ENCODE data around the gene PBRM1. TPM values are rescaled to one million over a fixed set of nuclear protein-coding genes. Genes with fewer than 3 reads are reported as not detected.
A peak's percentile ranks its signal among the peaks of the same experiment; 100 is the strongest.

The PBRM1 gene
- total and polyA plus RNA-seq, 2 experiments from 2014 or later, result 50.9 to 77.4 TPM

DNA sequence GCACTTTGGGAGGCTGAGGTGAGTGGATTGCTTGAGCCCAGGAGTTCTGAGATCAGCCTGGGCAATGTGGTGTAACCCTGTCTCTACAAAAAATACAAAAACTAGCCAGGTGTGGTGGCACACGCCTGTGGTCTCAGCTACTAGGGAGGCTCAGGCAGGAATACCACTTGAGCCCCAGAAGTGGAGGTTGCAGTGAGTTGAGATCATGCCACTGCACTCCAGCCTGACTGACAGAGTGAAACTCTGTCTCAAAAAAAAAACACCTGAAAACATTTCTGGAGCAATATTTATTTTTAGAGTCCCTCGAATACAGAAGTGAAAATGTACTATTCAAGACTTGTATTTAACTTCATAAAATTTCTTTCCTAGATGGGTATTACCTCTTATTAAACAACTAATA, 24.8 kb upstream of the PBRM1 start:
- Histone ChIP-seq H3K27ac (no peak overlapping the region), H3K79me2 (peaks cover 26% of the 10 kb centered on the region), H3K4me3 (no peak overlapping the region), H3K4me2 (no peak overlapping the region), H3K4me1 (ENCODE audit: insufficient read depth) (peaks cover 10% of the 10 kb centered on the region), H3K9me2 (replicated peaks; ENCODE audit: insufficient read depth) (no peaks in the 10 kb centered on the region), H3K36me3 (replicated peaks; ENCODE audit: insufficient read depth, low read depth) (no peaks in the 10 kb centered on the region), H4K20me1 (ENCODE audit: insufficient read depth, poor library complexity, severe bottlenecking) (no peaks in the 10 kb centered on the region), H2AFZ (no peak overlapping the region), H3K27me3 (no peaks in the 10 kb centered on the region), H3K9me3 (ENCODE audit: low read depth) (no peaks in the 10 kb centered on the region)
- no peak for DNase-seq (ENCODE audit: low spot score)
- TF ChIP-seq, protein P1, sequence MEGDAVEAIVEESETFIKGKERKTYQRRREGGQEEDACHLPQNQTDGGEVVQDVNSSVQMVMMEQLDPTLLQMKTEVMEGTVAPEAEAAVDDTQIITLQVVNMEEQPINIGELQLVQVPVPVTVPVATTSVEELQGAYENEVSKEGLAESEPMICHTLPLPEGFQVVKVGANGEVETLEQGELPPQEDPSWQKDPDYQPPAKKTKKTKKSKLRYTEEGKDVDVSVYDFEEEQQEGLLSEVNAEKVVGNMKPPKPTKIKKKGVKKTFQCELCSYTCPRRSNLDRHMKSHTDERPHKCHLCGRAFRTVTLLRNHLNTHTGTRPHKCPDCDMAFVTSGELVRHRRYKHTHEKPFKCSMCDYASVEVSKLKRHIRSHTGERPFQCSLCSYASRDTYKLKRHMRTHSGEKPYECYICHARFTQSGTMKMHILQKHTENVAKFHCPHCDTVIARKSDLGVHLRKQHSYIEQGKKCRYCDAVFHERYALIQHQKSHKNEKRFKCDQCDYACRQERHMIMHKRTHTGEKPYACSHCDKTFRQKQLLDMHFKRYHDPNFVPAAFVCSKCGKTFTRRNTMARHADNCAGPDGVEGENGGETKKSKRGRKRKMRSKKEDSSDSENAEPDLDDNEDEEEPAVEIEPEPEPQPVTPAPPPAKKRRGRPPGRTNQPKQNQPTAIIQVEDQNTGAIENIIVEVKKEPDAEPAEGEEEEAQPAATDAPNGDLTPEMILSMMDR (IDR thresholded peaks at IDR 0.05; ENCODE audit: poor library complexity), result no peak
- TF ChIP-seq EZH2 (IDR thresholded peaks at IDR 0.05; ENCODE audit: borderline replicate concordance) (no peak), EZH2phosphoT487 (IDR thresholded peaks at IDR 0.05; ENCODE audit: low read depth, severe bottlenecking, unreplicated experiment) (no peak)
- 100% methylated on average over 2 of the region's 2 CpGs for WGBS (ENCODE audit: low lambda C conversion rate, missing lambda C conversion rate)

DNA sequence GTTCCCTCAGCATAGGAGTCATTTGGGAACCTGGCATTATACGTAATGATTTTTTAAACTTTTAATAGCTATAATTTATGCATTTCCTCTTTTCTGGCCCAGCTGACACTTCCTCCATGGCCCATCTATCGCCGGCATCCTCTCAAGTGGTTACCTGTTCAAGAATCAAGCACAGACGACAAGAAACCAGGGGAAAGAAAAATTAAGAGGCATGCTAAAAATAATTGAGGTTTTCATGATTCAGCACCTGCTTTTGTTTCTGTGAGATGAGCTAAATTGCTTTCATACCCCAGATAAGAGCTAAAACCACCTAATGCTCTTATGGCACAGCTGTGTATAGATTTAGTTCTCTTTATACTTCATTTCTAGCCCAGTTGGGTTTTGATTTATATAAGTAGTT, 21.9 kb upstream of the PBRM1 start:
- Histone ChIP-seq H3K9me2 (replicated peaks; ENCODE audit: insufficient read depth) (no peaks in the 10 kb centered on the region), H3K27me3 (no peaks in the 10 kb centered on the region), H3K4me3 (no peak overlapping the region), H3K36me3 (replicated peaks; ENCODE audit: insufficient read depth, low read depth) (no peaks in the 10 kb centered on the region), H3K27ac (no peak overlapping the region), H2AFZ (no peak overlapping the region), H3K9me3 (ENCODE audit: low read depth) (no peaks in the 10 kb centered on the region), H3K4me1 (ENCODE audit: insufficient read depth) (peaks cover 19% of the 10 kb centered on the region), H3K4me2 (peak overlapping the region; percentile 97), H4K20me1 (ENCODE audit: insufficient read depth, poor library complexity, severe bottlenecking) (no peaks in the 10 kb centered on the region), H3K79me2 (peaks cover 53% of the 10 kb centered on the region)
- TF ChIP-seq EZH2 (IDR thresholded peaks at IDR 0.05; ENCODE audit: borderline replicate concordance) (no peak), EZH2phosphoT487 (IDR thresholded peaks at IDR 0.05; ENCODE audit: low read depth, severe bottlenecking, unreplicated experiment) (no peak)
- TF ChIP-seq, protein P1 (IDR thresholded peaks at IDR 0.05; ENCODE audit: poor library complexity), result no peak
- DNase-seq (ENCODE audit: low spot score), result no peak
- WGBS (ENCODE audit: low lambda C conversion rate, missing lambda C conversion rate), result 96% methylated on average over 4 of the region's 4 CpGs

DNA sequence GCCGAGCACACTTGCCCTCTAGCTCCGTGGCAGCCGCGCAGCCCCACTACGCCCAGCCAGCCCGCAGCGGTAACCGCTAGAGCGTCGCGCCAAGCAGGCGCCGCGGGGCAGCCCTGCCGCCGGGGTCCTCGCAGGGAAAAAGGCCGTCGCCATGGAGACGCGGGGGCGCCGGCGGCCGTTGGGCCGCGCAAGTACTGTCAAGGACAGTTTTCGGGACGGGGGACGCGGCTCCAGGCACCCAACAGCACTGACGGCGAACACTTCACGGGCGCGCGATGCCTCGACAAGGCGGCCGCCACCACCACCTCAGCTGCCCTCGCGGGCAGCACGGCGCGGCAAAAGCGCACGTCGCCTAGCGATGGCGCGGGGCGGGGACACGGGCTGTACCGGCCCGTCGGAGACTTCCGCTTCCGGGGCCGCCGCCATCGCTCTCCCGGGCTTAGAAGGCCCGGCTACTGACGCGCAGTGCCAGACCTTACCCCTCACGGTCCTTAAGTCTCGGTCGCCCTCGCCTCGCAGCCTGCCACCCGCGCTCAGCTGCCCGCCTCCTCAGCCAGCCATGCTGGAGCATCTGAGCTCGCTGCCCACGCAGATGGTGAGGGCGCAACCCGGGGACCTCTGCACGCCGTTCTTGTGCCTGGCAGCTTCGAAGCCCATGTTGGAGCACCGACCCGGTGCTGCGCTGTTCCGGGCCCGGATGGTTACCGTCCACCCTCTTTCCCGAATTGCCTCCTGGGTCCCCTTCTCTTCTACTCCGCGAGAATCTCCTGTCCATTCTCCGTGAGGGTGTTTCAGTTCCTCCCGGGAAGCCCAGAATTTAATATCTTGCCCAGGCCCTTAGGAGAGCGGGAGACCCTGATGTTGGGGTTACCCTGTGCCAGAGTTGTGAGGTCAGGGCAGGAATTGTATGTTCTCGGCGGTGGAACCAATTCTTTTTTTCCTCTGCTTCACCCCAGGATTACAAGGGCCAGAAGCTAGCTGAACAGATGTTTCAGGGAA, 20.3 kb upstream of the PBRM1 start, which contains the start of the genes GLT8D1 and SPCS1:
Gene GLT8D1, minus strand, starts transcription at position 104 of the 999 bp plus-strand sequence. CDS start 5,331 bp downstream, outside the sequence.
Gene SPCS1, plus strand, starts transcription at position 419 of the 999 bp plus-strand sequence. Its CDS starts 141 bp downstream, at position 560.
- H3K36me3 ChIP-seq (replicated peaks; ENCODE audit: insufficient read depth, low read depth), result no peaks in the 10 kb centered on the region
- H4K20me1 ChIP-seq (ENCODE audit: insufficient read depth, poor library complexity, severe bottlenecking), result no peaks in the 10 kb centered on the region
- peak; percentile 93 for DNase-seq (ENCODE audit: low spot score)
- peak within 1 kb of the TSS; percentile 85 for H3K4me3 ChIP-seq
- H3K9me3 ChIP-seq (ENCODE audit: low read depth), result no peaks in the 10 kb centered on the region
- WGBS (ENCODE audit: low lambda C conversion rate, missing lambda C conversion rate), result 1% methylated on average over 88 of the region's 94 CpGs
- peak within 1 kb of the TSS; percentile 96 for H2AFZ ChIP-seq
- H3K4me2 ChIP-seq, result peak within 1 kb of the TSS; percentile 97
- H3K27ac ChIP-seq, result peak within 1 kb of the TSS; percentile 94
- peaks cover 69% of the 10 kb centered on the region for H3K79me2 ChIP-seq
- no peaks in the 10 kb centered on the region for H3K9me2 ChIP-seq (replicated peaks; ENCODE audit: insufficient read depth)
- no peaks in the 10 kb centered on the region for H3K27me3 ChIP-seq
- H3K4me1 ChIP-seq (ENCODE audit: insufficient read depth), result peaks cover 19% of the 10 kb centered on the region
- TF ChIP-seq, protein P1 (IDR thresholded peaks at IDR 0.05; ENCODE audit: poor library complexity), result no peak
- TF ChIP-seq EZH2phosphoT487 (IDR thresholded peaks at IDR 0.05; ENCODE audit: low read depth, severe bottlenecking, unreplicated experiment), result no peak
- TF ChIP-seq EZH2 (IDR thresholded peaks at IDR 0.05; ENCODE audit: borderline replicate concordance), result no peak
